CD14-positive monocyte (primary cell): ENCODE data around the gene RNF5. TPM values are rescaled to one million over a fixed set of nuclear protein-coding genes. Genes with fewer than 3 reads are reported as not detected.
A peak's percentile ranks its signal among the peaks of the same experiment; 100 is the strongest.

ENCODE experiments used
- DNase-seq, 3 donors: peaks; one replicate each; pipeline ENCODE4 v3.0.0-alpha.2; 2011 to 2022
- H2AFZ ChIP-seq: 2 replicates; pipeline ENCODE4 v1.6.0; 2012; ENCODE audit warnings: mild to moderate bottlenecking, low read depth, low read length, inconsistent platforms; ENCODE audit not compliant: insufficient read depth, poor library complexity, severe bottlenecking
- H3K27ac ChIP-seq, 2 donors: 1 replicate in 1 of 2; 2 replicates in 1 of 2; pipeline ENCODE4 v1.5.1; 2012 to 2013; ENCODE audit warnings: low read length in 2 of 2, control low read depth in 1 of 2, inconsistent platforms in 1 of 2, low read depth in 1 of 2, mild to moderate bottlenecking in 1 of 2
- H3K27me3 ChIP-seq, 2 donors: one replicate each; pipeline versions ENCODE4 v1.6.0 to v1.6.1; 2011 to 2013; ENCODE audit warnings: low read length in 2 of 2; ENCODE audit not compliant: control insufficient read depth in 2 of 2, insufficient read depth in 2 of 2
- H3K36me3 ChIP-seq, 2 donors: replicated peaks in 1 of 2; 1 replicate in 1 of 2; 2 replicates in 1 of 2; pipeline versions ENCODE4 v1.5.1 to v1.6.1; 2012 to 2013; ENCODE audit warnings: low read length in 2 of 2, control low read depth in 1 of 2, inconsistent platforms in 1 of 2, mild to moderate bottlenecking in 1 of 2; ENCODE audit not compliant: insufficient read depth in 2 of 2, control insufficient read depth in 1 of 2
- H3K4me1 ChIP-seq, 2 donors: 1 replicate in 1 of 2; 2 replicates in 1 of 2; pipeline versions ENCODE4 v1.5.1 to v1.6.1; 2012 to 2013; ENCODE audit warnings: low read length in 2 of 2, control low read depth in 1 of 2, inconsistent platforms in 1 of 2, mild to moderate bottlenecking in 1 of 2, moderate library complexity in 1 of 2; ENCODE audit not compliant: insufficient read depth in 2 of 2, control insufficient read depth in 1 of 2
- H3K4me2 ChIP-seq: replicated peaks from 2 replicates; pipeline ENCODE3; 2012; ENCODE audit warnings: low read length, moderate library complexity, mild to moderate bottlenecking; ENCODE audit not compliant: poor library complexity, severe bottlenecking; ENCODE audit errors: extremely low read depth
- H3K4me3 ChIP-seq, 3 experiments: fragments of 200-600 bp in 1 of 3; sonication (generic) in 1 of 3; replicated peaks in 1 of 3; 1 replicate in 2 of 3; 2 replicates in 1 of 3; pipeline ENCODE4 v1.5.1; 2011 to 2013; ENCODE audit warnings: low read length in 3 of 3, mild to moderate bottlenecking in 3 of 3, control low read depth in 2 of 3, low read depth in 2 of 3, inconsistent platforms in 1 of 3, moderate library complexity in 1 of 3
- H3K79me2 ChIP-seq: 2 replicates; pipeline ENCODE4 v1.6.0; 2012; ENCODE audit warnings: mild to moderate bottlenecking, control low read depth, inconsistent platforms, low read length, moderate library complexity; ENCODE audit not compliant: insufficient read depth
- H3K9ac ChIP-seq: 2 replicates; pipeline ENCODE4 v1.6.0; 2017; ENCODE audit warnings: low read length, mild to moderate bottlenecking; ENCODE audit not compliant: insufficient read depth, poor library complexity, severe bottlenecking
- H3K9me3 ChIP-seq, 2 donors: replicated peaks in 1 of 2; 1 replicate in 1 of 2; 2 replicates in 1 of 2; pipeline versions ENCODE4 v1.5.1 to v1.6.1; 2012 to 2013; ENCODE audit warnings: low read length in 2 of 2, control low read depth in 1 of 2; ENCODE audit not compliant: control insufficient read depth in 1 of 2, insufficient read depth in 1 of 2
- H4K20me1 ChIP-seq: 2 replicates; pipeline ENCODE4 v1.6.0; 2012; ENCODE audit warnings: mild to moderate bottlenecking, low read length, control low read depth, moderate library complexity; ENCODE audit not compliant: insufficient read depth
- H3K27ac Mint-ChIP-seq, 7 donors: one replicate each; pipeline ENCODE4 v1.8.0; 2020; ENCODE audit warnings: mild to moderate bottlenecking in 7 of 7, mixed read lengths in 7 of 7, moderate library complexity in 6 of 7, inconsistent platforms in 2 of 7
- H3K27me3 Mint-ChIP-seq, 3 donors: one replicate each; pipeline ENCODE4 v1.8.0; 2021 to 2022; ENCODE audit warnings: low read depth in 3 of 3, mild to moderate bottlenecking in 3 of 3, mixed read lengths in 3 of 3, moderate library complexity in 3 of 3, inconsistent platforms in 1 of 3
- H3K36me3 Mint-ChIP-seq, 2 donors: one replicate each; pipeline ENCODE4 v1.8.0; 2020; ENCODE audit warnings: mixed read lengths in 2 of 2, inconsistent platforms in 1 of 2, mild to moderate bottlenecking in 1 of 2
- H3K4me1 Mint-ChIP-seq: one replicate; pipeline ENCODE4 v1.8.0; 2020; ENCODE audit warnings: mild to moderate bottlenecking, mixed read lengths
- H3K4me3 Mint-ChIP-seq, 2 donors: one replicate each; pipeline ENCODE4 v1.8.0; 2020; ENCODE audit warnings: mild to moderate bottlenecking in 2 of 2, mixed read lengths in 2 of 2, moderate library complexity in 1 of 2
- H3K9me3 Mint-ChIP-seq, 7 donors: one replicate each; pipeline ENCODE4 v1.8.0; 2020 to 2022; ENCODE audit warnings: mixed read lengths in 7 of 7, mild to moderate bottlenecking in 6 of 7, moderate library complexity in 6 of 7, inconsistent platforms in 2 of 7
- CTCF ChIP-seq: fragments of 200-600 bp; IDR thresholded peaks from one replicate; pipeline ENCODE4 v1.8.0; 2022; ENCODE audit warnings: antibody characterized with exemption, mild to moderate bottlenecking
- WGBS: methylation state at CpG from one replicate; pipeline ENCODE4 v1.1.5; 2013; ENCODE audit warnings: missing lambda C conversion rate; ENCODE audit not compliant: insufficient coverage; 5-methylcytosine and 5-hydroxymethylcytosine counted together
- intact Hi-C, 2 donors: fragments of 100-400 bp; cut with micrococcal nuclease; formaldehyde crosslinking; loops; one replicate each; pipeline versions ENCODE4 v1.15.0 to v1.15.1; 2023
- polyA plus RNA-seq, 3 donors: library from polyadenylated mRNA; depleted of rRNA in 1 of 3; unstranded in 2 of 3; stranded (reverse) in 1 of 3; fragments of 300-500 nt in 2 of 3; fragments of >200 nt in 1 of 3; fragmentation: Illumina TruSeq in 2 of 3; gene quantifications; 1 replicate in 2 of 3; 2 replicates in 1 of 3; pipeline ENCODE4 v1.2.3, GENCODE V29; 2012 to 2021
- small RNA-seq: library from RNA; depleted of rRNA; stranded (forward); fragments of <200 nt; gene quantifications from one replicate; pipeline ENCODE3, GENCODE V24; 2012; ENCODE audit warnings: low read depth; ENCODE audit not compliant: insufficient read length

RNF5 gene
- polyA plus RNA-seq, 3 donors = 62.2 to 108 (median 83.5) TPM

DNA sequence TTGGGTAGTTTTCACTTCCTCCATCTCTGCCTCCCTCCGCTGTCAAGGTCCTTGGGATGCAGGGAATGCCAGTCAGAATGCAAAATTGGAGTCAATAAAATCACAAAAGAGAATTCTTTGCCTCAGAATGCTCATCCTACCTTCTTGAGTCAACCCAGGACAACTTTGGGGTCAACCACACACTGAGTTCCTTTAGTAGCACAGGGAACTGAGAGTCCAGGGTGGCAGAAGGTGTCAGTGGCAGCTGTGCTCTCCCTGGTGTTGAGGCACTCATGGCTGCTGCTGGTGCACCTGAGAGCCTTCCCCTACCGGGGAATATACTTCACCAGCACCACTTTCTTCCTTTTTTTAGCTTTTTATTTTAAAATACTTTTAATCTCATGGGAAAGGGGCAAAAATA lies 46.5 kb downstream of the RNF5 start:
- no peak for DNase-seq
- Histone ChIP-seq H3K4me2 (no peak overlapping the region), H3K36me3 (no peaks in the 10 kb centered on the region), H2AFZ (no peak overlapping the region), H3K9ac (no peak overlapping the region), H3K27me3 (no peaks in the 10 kb centered on the region), H3K4me1 (peaks cover 7 to 10% of the 10 kb centered on the region in 2 donors), H3K27ac (no peak overlapping the region), H3K79me2 (no peaks in the 10 kb centered on the region), H3K4me3 (no peak overlapping the region), H3K9me3 (no peaks in the 10 kb centered on the region), H4K20me1 (no peaks in the 10 kb centered on the region)
- no peak overlapping the region for H3K4me3 Mint-ChIP-seq
- intact Hi-C loops = no loop called here
- TF ChIP-seq CTCF = no peak
- 83% methylated on average over 1 of the region's 2 CpGs for WGBS
- H3K27ac Mint-ChIP-seq = peak overlapping the region in 1 of 7 donors; percentile 6
- H3K9me3 Mint-ChIP-seq = no peaks in the 10 kb centered on the region
- no peaks in the 10 kb centered on the region for H3K36me3 Mint-ChIP-seq
- H3K4me1 Mint-ChIP-seq = peaks cover 15% of the 10 kb centered on the region
- H3K27me3 Mint-ChIP-seq = peaks cover 0 to 3% (median 0%) of the 10 kb centered on the region in 3 donors

DNA sequence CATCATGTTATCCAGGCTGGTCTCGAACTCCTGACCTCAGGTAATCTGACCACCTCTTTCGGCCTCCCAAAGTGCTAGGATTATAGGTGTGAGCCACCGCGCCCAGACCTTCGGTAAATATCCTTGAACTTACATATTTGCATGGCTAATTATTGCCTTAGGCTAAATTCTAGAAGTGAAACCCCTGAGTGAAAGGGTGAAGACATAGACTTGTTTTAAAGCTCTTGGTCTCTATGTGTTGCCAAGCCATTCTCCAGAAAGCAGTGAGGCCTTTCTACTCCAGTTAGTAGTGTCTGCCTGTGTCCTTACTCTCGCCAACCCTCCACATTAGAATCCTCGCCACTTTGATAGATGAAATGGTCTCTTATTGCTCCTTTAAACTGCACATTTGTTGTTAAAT lies 48.2 kb downstream of the RNF5 start:
- Histone ChIP-seq H4K20me1 (no peaks in the 10 kb centered on the region), H2AFZ (no peak overlapping the region), H3K36me3 (no peaks in the 10 kb centered on the region), H3K27ac (no peak overlapping the region), H3K4me1 (peaks cover 7 to 10% of the 10 kb centered on the region in 2 donors), H3K9me3 (no peaks in the 10 kb centered on the region), H3K79me2 (no peaks in the 10 kb centered on the region), H3K4me2 (no peak overlapping the region), H3K4me3 (no peak overlapping the region), H3K27me3 (no peaks in the 10 kb centered on the region), H3K9ac (no peak overlapping the region)
- no peak overlapping the region for H3K27ac Mint-ChIP-seq
- no peak overlapping the region for H3K4me3 Mint-ChIP-seq
- WGBS = 100% methylated on average over 2 of the region's 7 CpGs
- intact Hi-C loops = no loop called here
- no peaks in the 10 kb centered on the region for H3K9me3 Mint-ChIP-seq
- TF ChIP-seq CTCF = no peak
- DNase-seq = no peak
- H3K4me1 Mint-ChIP-seq = peaks cover 15% of the 10 kb centered on the region
- H3K27me3 Mint-ChIP-seq = peaks cover 0 to 2% (median 0%) of the 10 kb centered on the region in 3 donors
- H3K36me3 Mint-ChIP-seq = no peaks in the 10 kb centered on the region

Small RNA genes lying within 50 kb of the gene (small RNA-seq; reads per million reads assigned to genes)
- gene AL662884.1 (not detected), gene MIR6833 (not detected)

Other genes with a start within 250 kb of the RNF5 start
- gene CFB, start 232.3 kb upstream of the RNF5 start, polyA plus RNA-seq = 1 to 10 TPM in 1 of 3 donors, under 1 TPM in 1, not detected in 1; 0.37 to 2.2 TPM
- gene NELFE, start 219.4 kb upstream of the RNF5 start, polyA plus RNA-seq = 10 to 100 TPM; 48.8 to 74.4 (median 61.4) TPM
- 10 to 100 TPM; 13.2 to 72.1 (median 13.2) TPM for gene SKIC2, start 219.2 kb upstream of the RNF5 start, polyA plus RNA-seq
- gene DXO, start 206.3 kb upstream of the RNF5 start, polyA plus RNA-seq = 10 to 100 TPM in 2 of 3 donors, 1 to 10 TPM in 1; 5.5 to 49.6 (median 10.4) TPM
- gene C4A, start 196.3 kb upstream of the RNF5 start, polyA plus RNA-seq = 10 to 100 TPM in 1 of 3 donors, not detected in 2; 12.6 TPM
- gene C4B, start 163.6 kb upstream of the RNF5 start, polyA plus RNA-seq = 10 to 100 TPM in 1 of 3 donors, under 1 TPM in 1, not detected in 1; 0.18 to 11.6 TPM
- gene CYP21A2, start 140.0 kb upstream of the RNF5 start, polyA plus RNA-seq = under 1 TPM in 1 of 3 donors, not detected in 2; 0.16 TPM
- gene TNXB, start 69.1 kb upstream of the RNF5 start, polyA plus RNA-seq = 1 to 10 TPM in 1 of 3 donors, not detected in 2; 1.2 TPM
- gene ATF6B, start 50.2 kb upstream of the RNF5 start, polyA plus RNA-seq = 100 to 1,000 TPM in 1 of 3 donors, 10 to 100 TPM in 2; 15.7 to 147 (median 17.8) TPM
- gene FKBPL, start 48.1 kb upstream of the RNF5 start, polyA plus RNA-seq = 1 to 10 TPM; 1.2 to 2.4 (median 1.8) TPM
- not detected for gene PRRT1, start 26.5 kb upstream of the RNF5 start, polyA plus RNA-seq
- 1 to 10 TPM; 1.4 to 4.0 (median 1.8) TPM for gene PPT2, start 24.3 kb upstream of the RNF5 start, polyA plus RNA-seq
- gene EGFL8, start 13.8 kb upstream of the RNF5 start, polyA plus RNA-seq = 1 to 10 TPM in 1 of 3 donors, under 1 TPM in 1, not detected in 1; 0.22 to 1.8 TPM
- gene AGPAT1, start 2.3 kb upstream of the RNF5 start, polyA plus RNA-seq = 10 to 100 TPM in 2 of 3 donors, 1 to 10 TPM in 1; 9.9 to 34.4 (median 11.3) TPM
- gene AGER, start 5.8 kb downstream of the RNF5 start, polyA plus RNA-seq = 10 to 100 TPM in 1 of 3 donors, under 1 TPM in 1, not detected in 1; 0.60 to 55.0 TPM
- 100 to 1,000 TPM in 1 of 3 donors, 1 to 10 TPM in 2; 1.9 to 201 (median 4.0) TPM for gene PBX2, start 11.8 kb downstream of the RNF5 start, polyA plus RNA-seq
- 100 to 1,000 TPM in 2 of 3 donors, 10 to 100 TPM in 1; 86.1 to 340 (median 101) TPM for gene GPSM3, start 14.2 kb downstream of the RNF5 start, polyA plus RNA-seq
- gene NOTCH4, start 45.7 kb downstream of the RNF5 start, polyA plus RNA-seq = 1 to 10 TPM; 5.2 to 8.1 (median 6.1) TPM
- gene TSBP1, start 193.5 kb downstream of the RNF5 start, polyA plus RNA-seq = not detected
- gene BTNL2, start 228.8 kb downstream of the RNF5 start, polyA plus RNA-seq = not detected